ENCODE data around the gene TENM4. TPM values are rescaled to one million over a fixed set of nuclear protein-coding genes. Genes with fewer than 3 reads are reported as not detected.
A peak's percentile ranks its signal among the peaks of the same experiment; 100 is the strongest.
"Not testable (repeated sequence)": the region's sequence is repeated elsewhere in the genome, so short reads cannot be mapped to it uniquely, and the experiment has no call there.

TENM4 gene
- total RNA-seq, 2 donors from 2014 or later, result 2.5 to 4.4 TPM

- ATAC-seq, result no peak
- intact Hi-C loops (cut with DNase I), result no loop called here
These were observed 551.1 kb downstream of the TENM4 start for GRCh38 chr11:78889698-78890097.

GRCh38 chr11:78886616-78887015 lies 554.2 kb downstream of the TENM4 start:
- intact Hi-C loops (cut with DNase I), result no loop called here
- ATAC-seq, result peak; percentile 80 to 92
- no peak for DNase-seq

More at GRCh38 chr11:78889698-78890097, 551.1 kb downstream of the TENM4 start:
- no peak for DNase-seq

GRCh38 chr11:78884761-78885160 lies 556.1 kb downstream of the TENM4 start:
- no peak for ATAC-seq
- intact Hi-C loops (cut with DNase I), result no loop called here
- no peak for DNase-seq

- intact Hi-C loops (cut with DNase I), result no loop called here
These were observed 557.3 kb downstream of the TENM4 start for GRCh38 chr11:78883506-78883905.

GRCh38 chr11:78879094-78879980 lies 561.5 kb downstream of the TENM4 start:
- DNase-seq; intact Hi-C loops (cut with DNase I); ATAC-seq: not testable (repeated sequence)

More at GRCh38 chr11:78883506-78883905, 557.3 kb downstream of the TENM4 start:
- DNase-seq (no peak), ATAC-seq (no peak)

- ATAC-seq, result no peak
- intact Hi-C loops (cut with DNase I), result no loop called here
These were observed 562.2 kb downstream of the TENM4 start for GRCh38 chr11:78878631-78879030.

GRCh38 chr11:78876676-78877075 lies 564.2 kb downstream of the TENM4 start:
- ATAC-seq (no peak), DNase-seq (no peak)
- intact Hi-C loops (cut with DNase I), result no loop called here

More at GRCh38 chr11:78878631-78879030, 562.2 kb downstream of the TENM4 start:
- DNase-seq, result no peak

- DNase-seq (no peak), ATAC-seq (no peak)
- intact Hi-C loops (cut with DNase I), result no loop called here
These were observed 570.2 kb downstream of the TENM4 start for GRCh38 chr11:78870655-78871054.

- intact Hi-C loops (cut with DNase I), result no loop called here
- ATAC-seq (no peak), DNase-seq (no peak)
These were observed 571.5 kb downstream of the TENM4 start for GRCh38 chr11:78869293-78869692.

- ATAC-seq, result no peak
- no peak for DNase-seq
- intact Hi-C loops (cut with DNase I), result no loop called here
These were observed 572.3 kb downstream of the TENM4 start for GRCh38 chr11:78868563-78868962.

GRCh38 chr11:78860720-78861422 lies 580.0 kb downstream of the TENM4 start:
- DNase-seq (no peak), ATAC-seq (no peak)
- intact Hi-C loops (cut with DNase I), result no loop called here

GRCh38 chr11:78857688-78858087 lies 583.1 kb downstream of the TENM4 start:
- intact Hi-C loops (cut with DNase I), result no loop called here
- ATAC-seq, result no peak
- no peak for DNase-seq

GRCh38 chr11:78856211-78856610 lies 584.6 kb downstream of the TENM4 start:
- intact Hi-C loops (cut with DNase I), result no loop called here
- DNase-seq, result no peak
- no peak for ATAC-seq

- ATAC-seq (no peak), DNase-seq (no peak)
- intact Hi-C loops (cut with DNase I), result no loop called here
These were observed 585.7 kb downstream of the TENM4 start for GRCh38 chr11:78855116-78855515.

- no peak for ATAC-seq
- no peak for DNase-seq
- intact Hi-C loops (cut with DNase I), result no loop called here
These were observed 587.3 kb downstream of the TENM4 start for GRCh38 chr11:78853521-78853920.

GRCh38 chr11:78851878-78852586 lies 588.8 kb downstream of the TENM4 start:
- intact Hi-C loops (cut with DNase I), result no loop called here
- ATAC-seq (no peak), DNase-seq (no peak)

- intact Hi-C loops (cut with DNase I), result no loop called here
- ATAC-seq, result no peak
These were observed 590.8 kb downstream of the TENM4 start for GRCh38 chr11:78850078-78850477.

GRCh38 chr11:78846269-78846668 lies 594.6 kb downstream of the TENM4 start:
- intact Hi-C loops (cut with DNase I), result no loop called here
- DNase-seq (no peak), ATAC-seq (no peak)

More at GRCh38 chr11:78850078-78850477, 590.8 kb downstream of the TENM4 start:
- no peak for DNase-seq

- ATAC-seq, result no peak
- no peak for DNase-seq
- intact Hi-C loops (cut with DNase I), result no loop called here
These were observed 595.3 kb downstream of the TENM4 start for GRCh38 chr11:78845496-78845895.
